Activated T-cell treated with anti-CD3 and anti-CD28 coated beads for 24 hours (primary cell): ENCODE results near the gene NMNAT3.

Source experiments
- DNase-seq: peaks from one replicate; pipeline ENCODE4 v3.0.0-alpha.2; 2020; ENCODE audit warnings: low read depth

Gene NMNAT3

GRCh38 chr3:139677388-139678155 is at the start of gene NMNAT3:
NMNAT3 (minus strand) TSS chr3:139677972; CDS start chr3:139627724, 50,248 bp downstream.
- DNase-seq: peak; percentile 66

DNA sequence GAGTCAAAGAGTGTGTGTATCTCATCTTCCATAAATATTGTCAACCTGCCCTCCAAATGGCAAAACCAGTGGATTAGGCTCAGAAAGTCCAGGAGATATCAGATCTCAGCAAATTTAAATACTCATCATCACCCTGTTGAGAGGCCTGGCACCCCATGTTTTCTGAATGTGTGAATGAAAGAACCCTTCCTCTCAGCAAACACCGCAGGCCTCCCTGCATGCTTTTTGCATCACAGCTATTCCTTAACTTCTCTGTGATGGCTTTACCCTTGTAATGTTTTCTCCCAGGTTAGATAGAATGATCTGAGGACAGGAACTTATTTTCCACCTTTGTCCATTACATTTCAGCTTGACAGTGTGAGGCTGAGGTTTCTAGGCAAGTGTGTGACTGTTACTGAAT is 43.6 kb upstream of the NMNAT3 start:
- no peak for DNase-seq

DNA sequence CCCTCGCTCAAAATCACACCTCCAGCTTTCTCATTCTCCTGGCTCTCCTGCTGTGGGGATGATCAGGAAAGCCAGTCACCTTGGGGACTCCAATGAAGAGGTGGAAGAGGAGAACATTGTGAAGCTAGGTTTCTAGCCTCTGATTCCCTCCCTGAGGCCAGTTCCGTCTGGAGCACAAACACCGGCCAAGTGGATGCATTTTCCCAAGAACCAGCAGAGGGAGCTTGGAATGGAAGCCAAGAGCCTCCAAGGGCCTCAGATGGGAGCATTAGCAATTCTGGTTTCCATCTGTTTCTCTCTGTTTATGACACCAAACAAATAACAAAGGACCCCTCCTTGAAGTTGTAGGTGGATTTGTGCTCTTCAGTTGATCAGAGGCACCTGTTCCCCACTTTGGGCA is 40.6 kb upstream of the NMNAT3 start:
- no peak for DNase-seq

DNA sequence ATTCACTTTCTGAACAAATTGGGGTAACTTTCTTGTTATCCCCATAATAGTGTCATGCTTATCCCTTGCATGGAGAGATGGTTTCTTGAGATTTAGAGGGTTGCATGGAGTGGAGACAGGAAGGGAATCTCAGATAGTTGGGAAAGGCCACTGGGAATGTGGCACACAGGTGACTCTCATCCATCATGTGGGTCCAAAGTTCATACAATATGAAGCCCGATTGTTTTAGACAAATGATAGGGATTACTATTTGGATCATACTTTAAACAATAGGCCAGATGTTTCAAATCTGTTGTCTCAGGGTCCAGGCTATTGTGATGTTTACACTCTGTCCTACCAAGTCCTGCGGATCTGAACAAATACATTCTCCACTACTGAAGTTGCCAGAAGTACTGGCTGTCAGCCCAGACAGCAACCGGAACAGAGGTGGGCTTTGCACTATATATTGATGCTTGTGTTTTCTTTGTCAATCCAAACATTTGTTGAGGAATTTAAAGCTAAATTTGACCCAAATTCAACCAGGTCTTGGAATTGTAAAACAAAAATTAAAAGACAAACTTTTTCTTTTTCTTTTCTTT is 39.2 kb upstream of the NMNAT3 start:
- DNase-seq: no peak

DNA sequence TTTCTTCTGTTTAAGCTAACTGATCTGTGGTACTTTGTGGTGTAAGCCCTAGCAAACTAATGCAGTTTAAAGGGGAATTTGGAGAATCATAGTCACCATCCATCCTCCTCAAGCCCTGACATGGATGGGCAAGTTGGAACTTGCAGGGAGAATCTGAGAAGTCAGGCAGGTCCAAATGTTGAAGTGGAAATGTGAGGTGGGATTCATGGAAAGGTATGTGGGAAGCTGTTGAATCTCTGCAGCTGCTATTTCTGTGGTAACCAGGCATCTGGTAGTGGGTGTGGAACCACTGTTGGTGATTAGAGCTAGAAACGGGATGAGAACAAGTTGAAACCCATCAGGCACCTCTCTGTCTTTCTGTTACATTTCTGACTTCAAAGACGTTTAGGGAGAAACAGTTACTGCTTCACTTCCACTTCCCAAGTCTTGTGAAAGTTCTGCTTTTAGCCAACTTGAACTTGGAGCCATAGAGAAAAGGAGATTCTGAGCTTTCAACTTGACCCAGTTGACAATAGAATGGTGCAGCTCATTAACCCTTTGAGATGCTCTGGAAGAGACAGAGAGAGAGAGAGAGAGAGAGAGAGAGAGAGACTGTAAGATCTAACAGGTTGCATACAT is 38.1 kb upstream of the NMNAT3 start:
- no peak for DNase-seq

DNA sequence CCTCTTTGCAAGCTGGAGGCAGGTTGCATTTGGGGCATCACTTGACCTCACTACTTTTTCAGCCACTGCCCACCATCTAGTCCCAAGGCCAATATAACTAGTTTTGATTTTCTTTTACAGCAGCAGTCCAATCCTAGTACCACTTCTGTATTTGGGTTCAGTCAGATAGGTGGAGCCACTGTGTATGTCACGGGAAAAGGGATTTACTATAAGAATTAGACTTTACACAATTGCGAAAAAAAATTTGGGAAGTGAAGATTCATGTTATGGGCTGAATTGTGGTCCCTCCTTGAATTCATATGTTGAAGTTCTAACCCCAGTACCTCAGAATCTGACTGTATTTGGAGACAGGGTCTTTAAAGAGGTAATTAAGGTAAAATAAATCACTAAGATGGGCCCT is 37.4 kb upstream of the NMNAT3 start:
- DNase-seq: no peak

DNA sequence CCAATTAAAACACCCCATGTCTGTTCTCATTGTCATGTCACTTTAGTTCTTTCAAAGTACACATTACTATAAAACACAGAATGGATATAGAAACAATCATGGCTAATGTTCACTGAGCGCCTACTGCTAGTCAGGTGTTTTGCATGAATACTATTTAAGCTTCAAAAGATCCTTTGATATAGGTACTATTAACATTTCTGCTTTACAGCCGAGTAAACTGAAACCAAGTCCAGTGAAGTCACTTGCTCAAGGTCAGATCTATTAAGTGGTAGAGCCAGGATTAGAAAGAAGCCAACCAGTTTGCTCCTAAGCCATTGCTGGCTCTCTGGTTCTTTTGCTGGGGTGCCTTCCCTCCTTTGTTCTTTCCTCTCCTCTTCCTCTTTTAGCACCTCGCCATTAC is 32.4 kb upstream of the NMNAT3 start:
- DNase-seq: no peak

DNA sequence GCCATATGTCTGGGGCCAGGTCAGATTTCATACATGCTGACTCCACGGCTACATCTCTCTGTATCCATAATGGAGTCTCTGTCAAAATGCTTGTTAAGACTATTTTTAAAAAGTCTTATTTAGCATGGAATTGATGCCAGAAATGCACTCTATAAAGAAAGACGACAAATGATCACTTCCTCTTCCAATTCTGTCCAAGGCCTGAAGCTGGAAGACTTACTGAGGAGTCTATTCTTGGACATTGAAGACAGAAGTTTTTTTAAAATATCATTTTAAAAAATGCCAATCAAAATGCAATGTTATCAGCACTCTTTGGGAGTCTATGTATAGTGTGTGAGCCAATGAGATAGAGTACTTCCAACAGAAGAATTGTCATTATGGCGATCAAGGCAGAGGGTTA is 27.9 kb upstream of the NMNAT3 start:
- no peak for DNase-seq

DNA sequence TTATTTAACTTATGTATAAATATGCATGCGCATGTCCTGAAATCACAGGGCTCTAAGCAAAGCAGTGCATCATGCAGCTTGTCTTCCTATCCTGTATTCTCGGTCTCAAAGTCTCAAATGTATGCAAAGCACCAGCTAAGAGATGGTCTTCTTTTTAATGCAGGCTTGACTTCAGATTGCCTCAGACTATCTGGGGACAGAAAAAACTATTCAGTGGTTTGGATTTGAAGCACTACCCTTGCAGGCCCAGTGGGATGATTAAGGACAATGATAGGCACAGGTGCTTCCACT is 18.5 kb upstream of the NMNAT3 start:
- no peak for DNase-seq

GRCh38 chr3:139695426-139696313 is 17.9 kb upstream of the NMNAT3 start:
- no peak for DNase-seq

GRCh38 chr3:139695007-139695406 is 17.2 kb upstream of the NMNAT3 start:
- DNase-seq: no peak

DNA sequence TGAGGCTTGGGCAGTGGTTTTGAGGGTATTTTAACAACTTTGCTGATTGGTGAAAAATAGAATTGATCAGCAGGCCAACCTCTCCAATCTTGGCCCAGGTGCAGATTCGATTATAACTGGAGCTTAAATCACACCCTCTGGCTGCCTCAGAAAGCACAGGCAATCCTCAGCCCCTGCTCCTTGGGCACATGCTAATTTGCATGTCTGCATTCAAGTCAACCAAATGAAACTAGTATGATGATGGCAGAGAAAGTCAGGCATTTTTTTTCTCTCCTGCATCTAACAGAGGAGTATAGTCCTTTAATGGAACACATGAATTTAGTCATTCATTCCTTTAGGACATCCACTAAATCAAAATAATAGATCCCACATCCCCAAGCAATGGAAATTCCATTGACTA is 16.8 kb upstream of the NMNAT3 start:
- no peak for DNase-seq

DNA sequence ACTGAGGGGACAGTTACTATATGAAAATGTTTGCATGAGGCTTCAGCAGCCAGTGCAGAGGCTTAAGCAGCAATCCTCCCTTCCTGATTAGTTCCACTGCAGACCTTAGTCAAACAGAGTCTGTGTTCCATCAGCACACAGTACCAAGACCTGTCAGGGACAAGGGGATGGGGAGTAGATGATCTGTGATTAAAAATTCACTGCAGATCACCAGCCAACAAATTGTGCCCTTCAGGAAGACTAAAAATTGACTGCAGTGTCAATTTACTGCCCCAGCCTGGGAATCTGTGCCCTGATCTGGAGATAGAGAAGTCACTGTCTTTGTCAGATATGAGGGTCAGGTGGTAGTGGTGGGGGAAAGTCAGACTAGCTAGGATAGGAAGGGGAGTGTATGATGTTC is 13.8 kb upstream of the NMNAT3 start:
- no peak for DNase-seq

GRCh38 chr3:139689708-139690228 is 12.0 kb upstream of the NMNAT3 start:
- no peak for DNase-seq

GRCh38 chr3:139689122-139689521 is 11.3 kb upstream of the NMNAT3 start:
- DNase-seq: no peak

DNA sequence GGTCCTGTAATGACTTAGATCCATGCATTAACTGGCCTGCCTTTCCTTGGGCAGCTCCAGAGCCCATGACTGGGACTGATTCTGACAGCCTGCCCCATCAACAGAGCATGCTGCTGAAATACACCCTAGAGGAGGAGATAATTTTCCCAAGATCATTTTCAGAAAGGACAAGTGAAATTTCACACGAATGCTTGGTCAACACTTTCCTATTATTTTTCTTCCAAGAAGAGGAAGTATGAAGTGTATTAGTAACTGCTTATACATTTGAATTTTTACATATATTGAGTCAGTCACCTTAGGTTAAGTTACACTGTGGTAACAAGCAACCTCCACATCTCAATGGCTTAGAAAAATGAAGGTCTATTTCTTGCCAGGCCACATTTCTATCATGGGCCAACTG is 9.7 kb upstream of the NMNAT3 start:
- no peak for DNase-seq

DNA sequence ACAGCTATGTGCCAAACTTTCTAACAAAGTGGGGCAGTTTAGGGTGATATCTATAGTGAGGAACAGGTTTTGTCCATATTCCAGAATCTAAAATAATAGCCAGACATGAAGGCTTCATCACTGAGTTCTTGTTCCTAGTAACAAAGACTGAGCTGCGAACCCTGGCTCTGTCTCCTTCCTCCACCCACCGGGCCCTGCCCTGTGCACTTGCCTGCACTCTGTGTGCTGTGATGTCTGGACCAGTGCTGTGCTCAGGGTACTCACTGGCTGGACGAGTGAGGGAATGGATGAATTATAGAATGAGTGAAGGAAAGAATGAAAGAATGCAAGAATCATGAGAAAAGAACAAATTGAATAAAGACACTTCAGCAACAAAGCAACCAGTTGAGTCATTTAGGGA is 8.9 kb upstream of the NMNAT3 start:
- DNase-seq: no peak

DNA sequence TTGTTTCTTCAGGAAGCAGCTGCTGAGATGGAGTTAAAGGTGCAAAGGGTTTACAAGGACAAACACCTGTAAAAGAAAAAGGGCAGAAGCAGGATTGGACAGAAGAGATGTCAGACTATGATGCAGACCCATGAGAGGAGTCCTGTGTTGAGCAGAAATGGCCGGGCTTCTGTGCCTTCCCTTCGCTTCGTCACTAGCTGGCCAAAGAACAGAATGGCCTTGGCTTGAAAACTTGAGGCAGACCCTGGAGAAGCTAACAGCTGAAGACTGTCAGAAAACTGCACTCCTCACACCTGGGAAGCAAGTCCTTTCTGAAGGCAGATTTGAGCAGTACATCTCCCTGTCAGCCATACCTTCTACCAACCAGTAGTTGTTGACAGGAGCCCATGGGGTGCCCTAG is 8.4 kb upstream of the NMNAT3 start:
- DNase-seq: no peak

DNA sequence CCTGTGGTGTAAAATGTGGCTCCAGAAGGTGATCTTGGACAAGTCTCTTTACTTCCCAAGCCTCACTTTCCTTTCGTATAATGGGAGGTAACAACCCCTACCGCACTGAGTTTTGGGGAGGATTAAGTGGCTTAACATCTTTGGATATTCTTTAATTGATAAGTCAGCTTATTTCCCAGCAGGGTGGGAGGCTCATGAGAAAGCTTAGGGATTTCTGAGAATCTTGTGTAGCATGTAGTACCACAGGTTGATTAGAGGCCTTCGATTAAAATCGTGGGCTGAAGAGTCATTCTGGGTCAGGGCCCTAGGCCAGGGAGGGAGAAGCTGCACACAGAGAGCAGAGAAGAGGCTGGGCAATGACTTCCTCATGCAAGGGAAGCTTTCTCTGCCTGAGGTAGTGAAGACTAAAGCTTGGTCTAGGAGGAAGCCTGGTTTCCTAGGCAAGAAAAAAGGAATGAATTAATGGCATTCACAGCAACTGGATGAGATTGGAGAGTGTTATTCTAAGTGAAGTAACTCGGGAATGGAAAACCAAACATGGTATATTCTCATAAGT is 1.5 kb upstream of the NMNAT3 start:
- no peak for DNase-seq

- no peak for DNase-seq
Measured at GRCh38 chr3:139676632-139677387, 962 bp downstream of the NMNAT3 start.

GRCh38 chr3:139676108-139676507 is 1.7 kb downstream of the NMNAT3 start:
- no peak for DNase-seq
